ENCODE data around the gene LSM3.

The LSM3 gene

DNA sequence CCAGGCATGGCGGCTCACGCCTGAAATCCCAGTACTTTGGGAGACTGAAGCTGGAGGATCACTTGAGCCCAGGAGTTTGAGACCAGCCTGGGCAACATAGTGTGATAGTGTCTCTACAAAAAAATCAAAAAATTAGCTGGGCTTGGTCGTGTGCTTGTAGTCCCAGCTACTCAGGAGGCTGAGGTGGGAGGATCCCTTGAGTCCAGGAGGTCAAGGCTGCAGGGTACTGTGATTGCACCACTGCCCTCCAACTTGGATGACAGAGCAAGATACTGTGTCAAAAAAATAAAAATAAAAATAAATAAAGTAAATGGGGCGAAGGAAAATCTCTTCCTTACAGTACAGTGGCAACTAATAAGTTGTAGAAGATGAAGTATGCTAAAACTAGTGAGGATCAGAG, 29.6 kb downstream of the LSM3 start:
- Histone ChIP-seq H3K9ac (ENCODE audit: low read depth, low read length) (no peak overlapping the region), H3K36me3 (ENCODE audit: insufficient read depth, low read length) (no peaks in the 10 kb centered on the region), H3K4me1 (ENCODE audit: insufficient read depth, low read length) (peaks cover 24% of the 10 kb centered on the region), H3K9me3 (ENCODE audit: control insufficient read depth, insufficient read depth, low read length) (no peaks in the 10 kb centered on the region)

DNA sequence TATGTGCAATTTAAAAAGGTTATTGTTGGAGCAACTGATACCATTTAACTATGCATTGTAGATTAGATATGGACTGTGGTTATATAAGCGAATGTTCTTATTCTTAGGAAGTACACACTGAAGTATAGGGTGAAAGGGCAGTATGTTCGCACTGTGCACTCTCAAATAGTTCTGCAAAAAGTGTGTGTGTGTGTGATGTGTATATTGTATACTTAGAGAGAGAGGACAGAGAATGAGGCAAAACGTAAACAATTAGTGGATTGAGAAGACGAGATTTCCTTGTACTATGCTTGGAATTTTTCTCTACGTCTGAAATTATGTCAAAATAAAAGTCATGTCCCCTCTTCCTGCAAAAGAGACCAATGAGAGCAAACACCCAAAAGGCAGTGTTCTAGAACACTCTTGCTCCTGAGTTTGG, 30.4 kb downstream of the LSM3 start:
- Histone ChIP-seq H3K4me1 (ENCODE audit: insufficient read depth, low read length) (peaks cover 19% of the 10 kb centered on the region), H3K9me3 (ENCODE audit: control insufficient read depth, insufficient read depth, low read length) (no peaks in the 10 kb centered on the region), H3K36me3 (ENCODE audit: insufficient read depth, low read length) (no peaks in the 10 kb centered on the region), H3K9ac (ENCODE audit: low read depth, low read length) (no peak overlapping the region)

DNA sequence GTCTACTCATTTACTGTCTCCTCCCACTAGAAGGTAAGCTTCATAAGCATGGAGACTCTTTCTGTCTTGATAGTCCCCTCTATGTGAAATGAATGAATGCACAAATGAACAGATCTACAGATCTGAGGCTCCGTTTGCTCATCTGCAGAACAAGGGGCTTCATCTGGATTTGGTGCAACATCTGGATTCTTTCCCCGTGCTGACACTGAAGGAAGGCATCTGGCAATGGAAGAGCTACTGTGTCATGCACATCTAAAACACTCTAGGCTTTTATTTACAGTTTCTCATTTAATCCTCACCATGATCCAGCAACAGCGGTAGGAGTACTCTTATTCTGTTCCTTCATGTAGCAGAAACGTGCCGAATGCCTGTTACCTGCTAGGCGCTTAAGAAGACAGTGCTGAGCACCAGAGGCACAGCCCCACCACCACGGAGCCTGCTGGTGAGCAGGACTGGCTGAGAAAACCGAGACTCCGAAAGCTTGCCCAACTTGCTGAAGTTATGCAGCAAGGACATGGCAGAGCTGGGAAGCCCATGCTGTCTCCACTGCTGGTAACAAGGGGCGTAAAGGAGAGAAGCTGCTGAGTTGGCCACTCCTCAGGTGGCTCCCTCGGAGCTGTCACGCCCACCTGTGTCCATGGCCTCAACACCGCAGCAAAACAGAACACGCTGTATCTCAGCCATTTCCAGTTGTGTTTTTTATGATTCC, 31.1 kb downstream of the LSM3 start:
- H3K9me3 ChIP-seq (ENCODE audit: control insufficient read depth, insufficient read depth, low read length) = no peaks in the 10 kb centered on the region
- peaks cover 18% of the 10 kb centered on the region for H3K4me1 ChIP-seq (ENCODE audit: insufficient read depth, low read length)
- no peak overlapping the region for H3K9ac ChIP-seq (ENCODE audit: low read depth, low read length)
- no peaks in the 10 kb centered on the region for H3K36me3 ChIP-seq (ENCODE audit: insufficient read depth, low read length)

DNA sequence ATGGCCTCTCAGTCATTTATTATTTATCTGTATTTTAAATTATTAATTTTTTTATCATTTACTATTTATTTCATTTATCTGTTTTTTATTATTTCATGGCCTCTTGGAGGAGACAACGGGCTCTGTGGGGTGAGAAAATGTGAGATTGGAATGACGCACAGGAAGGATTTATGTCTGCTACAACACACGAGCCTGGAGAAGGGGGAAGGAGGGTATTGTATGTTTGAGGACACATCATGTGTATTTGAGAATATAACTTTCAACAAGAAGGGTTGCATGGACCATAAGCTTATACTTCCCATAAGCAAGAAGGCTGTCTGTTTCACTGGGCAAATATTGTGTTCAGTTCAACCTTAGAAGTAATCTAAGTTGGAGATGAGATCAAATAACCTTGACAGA, 31.7 kb downstream of the LSM3 start:
- H3K9me3 ChIP-seq (ENCODE audit: control insufficient read depth, insufficient read depth, low read length) = no peaks in the 10 kb centered on the region
- no peak overlapping the region for H3K9ac ChIP-seq (ENCODE audit: low read depth, low read length)
- no peaks in the 10 kb centered on the region for H3K36me3 ChIP-seq (ENCODE audit: insufficient read depth, low read length)
- H3K4me1 ChIP-seq (ENCODE audit: insufficient read depth, low read length) = peaks cover 18% of the 10 kb centered on the region

DNA sequence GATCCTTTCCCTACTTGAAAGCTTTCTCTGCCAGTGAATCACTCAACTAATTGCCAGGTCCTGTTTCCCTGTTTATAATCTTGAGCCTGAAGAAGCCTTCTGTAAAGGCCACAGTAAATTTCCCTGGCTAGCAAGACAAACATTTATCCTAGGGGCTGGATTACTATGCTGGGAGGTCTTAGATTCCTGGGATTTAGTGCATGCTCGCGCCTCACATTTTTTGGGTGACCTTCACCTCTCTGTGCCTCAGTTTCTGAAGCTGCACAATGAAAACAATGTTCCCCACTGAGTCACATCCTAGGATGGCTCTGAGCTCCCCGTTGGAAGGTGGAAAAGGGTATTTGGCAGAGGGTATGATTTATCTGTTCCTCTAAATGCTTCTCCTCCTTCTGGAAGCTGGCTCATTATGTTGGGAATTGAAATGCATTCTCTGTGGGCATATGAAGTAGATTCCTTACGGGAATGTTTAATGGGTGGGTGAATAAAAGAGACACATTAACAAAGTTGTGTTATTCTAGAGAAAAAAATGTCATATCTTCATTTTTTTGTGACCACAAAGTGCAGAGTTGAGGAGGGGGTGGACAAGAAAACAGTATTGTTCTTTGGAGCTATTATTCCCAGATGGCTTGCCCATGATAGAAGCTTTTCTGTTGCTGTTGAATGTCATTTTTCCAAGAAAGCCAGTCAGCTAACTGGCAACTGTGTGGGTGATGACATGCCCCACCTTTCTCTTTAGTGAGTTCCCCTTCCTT, 32.4 kb downstream of the LSM3 start:
- Histone ChIP-seq H3K9ac (ENCODE audit: low read depth, low read length) (no peak overlapping the region), H3K9me3 (ENCODE audit: control insufficient read depth, insufficient read depth, low read length) (no peaks in the 10 kb centered on the region), H3K36me3 (ENCODE audit: insufficient read depth, low read length) (no peaks in the 10 kb centered on the region), H3K4me1 (ENCODE audit: insufficient read depth, low read length) (peaks cover 18% of the 10 kb centered on the region)

DNA sequence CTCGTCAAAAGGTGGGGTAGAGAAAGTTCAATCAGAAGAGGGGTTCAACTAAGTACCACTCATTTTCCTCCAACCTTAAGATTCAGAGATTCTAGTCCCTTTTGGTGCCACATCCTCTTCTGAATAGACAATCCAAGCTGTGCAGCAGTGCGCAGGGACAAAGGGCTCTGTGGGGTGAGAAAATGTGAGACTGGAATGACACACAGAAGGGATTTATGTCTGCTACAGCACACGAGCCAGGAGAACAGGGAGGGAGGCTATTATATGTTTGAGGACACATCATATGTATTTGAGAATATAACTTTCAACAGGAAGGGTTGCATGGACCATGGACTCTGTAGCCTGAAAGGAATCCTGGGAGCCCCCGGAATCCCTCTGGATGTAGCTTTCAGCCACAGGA, 33.0 kb downstream of the LSM3 start:
- Histone ChIP-seq H3K4me1 (ENCODE audit: insufficient read depth, low read length) (peaks cover 18% of the 10 kb centered on the region), H3K9ac (ENCODE audit: low read depth, low read length) (no peak overlapping the region), H3K36me3 (ENCODE audit: insufficient read depth, low read length) (no peaks in the 10 kb centered on the region), H3K9me3 (ENCODE audit: control insufficient read depth, insufficient read depth, low read length) (no peaks in the 10 kb centered on the region)

DNA sequence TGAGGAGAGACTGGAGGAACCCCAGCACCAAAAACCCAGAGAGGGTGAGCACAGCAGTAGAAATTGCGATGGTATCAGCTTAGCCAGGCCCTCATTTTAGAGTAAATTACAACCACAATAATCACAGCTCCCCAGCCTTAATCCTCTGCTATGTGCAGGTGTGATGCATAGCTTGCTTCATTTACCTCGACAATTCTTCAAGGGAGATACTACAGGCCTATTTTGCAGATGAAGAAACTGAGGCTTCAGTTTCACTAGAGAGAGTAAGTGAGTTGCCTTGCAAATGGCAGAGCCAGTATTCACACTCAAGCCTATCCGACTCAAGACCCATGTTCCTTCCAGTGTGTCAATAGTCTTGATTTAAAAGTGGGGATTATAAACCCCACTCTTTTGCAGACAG, 33.4 kb downstream of the LSM3 start:
- no peak overlapping the region for H3K9ac ChIP-seq (ENCODE audit: low read depth, low read length)

DNA sequence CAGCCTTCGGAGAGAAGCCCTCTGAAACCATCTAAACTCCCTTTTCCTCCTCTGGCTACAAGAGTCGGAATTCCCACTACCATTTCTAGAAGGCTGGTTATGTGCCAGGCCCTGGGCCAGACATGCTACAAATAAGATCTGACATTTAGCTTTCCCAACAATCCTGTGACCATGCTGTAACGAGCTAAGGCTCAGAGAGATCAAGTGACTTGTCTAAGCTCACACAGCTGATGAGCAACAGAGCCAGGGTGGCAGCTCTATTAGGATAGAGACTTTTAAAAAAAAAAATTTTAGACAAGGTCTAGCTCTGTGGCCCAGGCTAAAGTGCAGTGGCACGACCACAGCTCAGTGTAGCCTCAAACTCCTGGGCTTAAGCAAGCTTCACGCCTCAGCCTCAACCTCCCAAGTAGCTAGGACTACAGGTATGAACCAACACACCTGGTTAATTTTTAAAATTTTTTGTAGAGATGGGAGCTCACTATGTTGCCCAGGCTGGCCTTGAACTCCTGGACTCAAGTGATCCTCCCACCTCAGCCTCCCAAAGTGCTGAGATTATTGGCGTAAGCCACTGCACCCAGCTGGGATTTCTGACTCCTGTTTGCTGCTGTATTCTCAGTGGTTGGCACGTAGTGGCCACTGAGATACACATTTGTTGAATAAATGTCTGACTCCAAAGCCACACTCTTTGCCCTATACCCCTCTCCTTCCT, 34.6 kb downstream of the LSM3 start:
- Histone ChIP-seq H3K36me3 (ENCODE audit: insufficient read depth, low read length) (no peaks in the 10 kb centered on the region), H3K9me3 (ENCODE audit: control insufficient read depth, insufficient read depth, low read length) (no peaks in the 10 kb centered on the region; the same call in 1 of the 2 replicates), H3K9ac (ENCODE audit: low read depth, low read length) (no peak overlapping the region), H3K4me1 (ENCODE audit: insufficient read depth, low read length) (peaks cover 18% of the 10 kb centered on the region)

More for the DNA sequence above, 33.4 kb downstream of the LSM3 start:
- no peaks in the 10 kb centered on the region for H3K9me3 ChIP-seq (ENCODE audit: control insufficient read depth, insufficient read depth, low read length)
- H3K36me3 ChIP-seq (ENCODE audit: insufficient read depth, low read length) = no peaks in the 10 kb centered on the region
- H3K4me1 ChIP-seq (ENCODE audit: insufficient read depth, low read length) = peaks cover 18% of the 10 kb centered on the region

DNA sequence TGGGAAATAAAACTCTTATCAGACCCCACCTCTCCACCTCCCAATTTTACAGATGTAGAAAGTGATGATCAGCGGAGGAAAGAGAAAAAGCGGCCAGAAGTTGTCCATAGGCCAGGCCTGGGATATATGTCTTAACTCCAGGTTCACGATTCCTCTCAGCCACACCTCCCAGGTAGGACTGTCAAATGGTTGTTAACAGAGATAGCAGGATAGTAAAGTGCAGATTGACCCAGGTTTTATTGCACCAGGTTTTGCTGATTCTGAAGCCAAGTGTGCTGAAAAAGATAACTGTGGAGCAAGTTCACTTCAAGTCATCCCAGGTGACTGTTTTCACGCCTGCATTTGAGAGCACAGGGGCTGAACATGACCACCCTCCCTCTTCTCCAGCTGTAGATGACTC, 36.1 kb downstream of the LSM3 start:
- Histone ChIP-seq H3K36me3 (ENCODE audit: insufficient read depth, low read length) (no peaks in the 10 kb centered on the region), H3K9ac (ENCODE audit: low read depth, low read length) (no peak overlapping the region), H3K9me3 (ENCODE audit: control insufficient read depth, insufficient read depth, low read length) (peaks cover 4% of the 10 kb centered on the region), H3K4me1 (ENCODE audit: insufficient read depth, low read length) (peaks cover 15% of the 10 kb centered on the region)

DNA sequence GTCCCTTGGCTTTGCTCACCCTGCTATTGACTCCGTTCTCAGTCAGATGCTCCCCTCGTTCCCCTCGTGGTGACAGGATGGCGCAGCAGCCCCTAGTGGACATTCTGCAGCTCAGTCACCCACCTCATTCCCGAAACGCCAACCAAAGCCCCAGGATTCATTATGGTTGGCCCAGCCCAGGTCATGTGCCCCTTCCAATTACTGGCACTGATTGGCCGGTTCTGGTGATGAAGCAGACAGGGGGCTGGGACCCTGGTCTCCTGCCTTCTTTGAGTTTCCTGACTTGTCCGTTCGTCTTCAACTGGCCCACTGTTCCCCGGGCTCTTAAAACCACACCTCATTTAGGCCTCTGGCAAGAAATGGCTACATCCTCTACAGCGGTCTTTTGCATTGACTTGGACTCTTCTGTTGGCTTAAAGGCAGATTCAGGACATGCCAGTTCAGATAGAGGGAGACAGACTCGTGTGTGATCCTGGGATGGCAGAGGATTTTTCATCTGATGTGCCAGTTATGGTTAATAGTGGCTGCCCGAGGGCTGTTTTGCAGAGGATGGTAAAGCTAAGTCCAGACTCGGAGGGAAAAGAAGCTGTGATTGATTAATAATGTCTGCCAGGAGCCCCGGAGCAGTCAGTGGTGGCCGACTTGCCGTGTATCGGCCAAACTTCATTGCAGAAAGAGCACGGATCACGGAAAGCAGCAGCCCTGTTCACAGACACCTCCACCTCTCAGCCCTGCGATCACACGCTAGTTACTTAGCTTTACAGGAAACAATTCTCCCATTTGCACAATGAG, 37.8 kb downstream of the LSM3 start:
- peaks cover 10% of the 10 kb centered on the region for H3K9me3 ChIP-seq (ENCODE audit: control insufficient read depth, insufficient read depth, low read length)
- H3K36me3 ChIP-seq (ENCODE audit: insufficient read depth, low read length) = no peaks in the 10 kb centered on the region
- no peaks in the 10 kb centered on the region for H3K4me1 ChIP-seq (ENCODE audit: insufficient read depth, low read length)
- peak overlapping the region; percentile 29; the same call in 1 of the 2 replicates for H3K9ac ChIP-seq (ENCODE audit: low read depth, low read length)

DNA sequence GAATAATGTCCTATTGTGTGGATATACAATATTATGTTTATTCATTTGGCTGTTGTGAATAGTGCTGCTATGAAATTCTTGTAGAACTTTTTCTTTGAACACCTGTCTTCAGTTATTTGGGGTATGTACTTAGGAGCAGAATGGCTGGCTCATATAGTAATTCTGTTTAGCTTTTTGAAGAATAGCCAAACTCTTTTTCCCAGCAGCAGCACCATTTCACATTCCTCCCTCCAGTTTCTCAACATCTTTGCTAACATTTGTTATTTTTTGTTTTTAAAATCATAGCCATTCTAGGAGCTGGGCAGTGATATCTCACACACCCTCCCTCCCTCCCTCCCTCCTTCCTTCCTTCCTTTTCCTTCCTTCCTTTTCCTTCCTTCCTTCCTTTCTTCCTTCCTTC, 39.7 kb downstream of the LSM3 start:
- H3K4me1 ChIP-seq (ENCODE audit: insufficient read depth, low read length) = no peaks in the 10 kb centered on the region
- no peaks in the 10 kb centered on the region for H3K36me3 ChIP-seq (ENCODE audit: insufficient read depth, low read length)
- H3K9me3 ChIP-seq (ENCODE audit: control insufficient read depth, insufficient read depth, low read length) = peaks cover 13% of the 10 kb centered on the region
- no peak overlapping the region for H3K9ac ChIP-seq (ENCODE audit: low read depth, low read length)

DNA sequence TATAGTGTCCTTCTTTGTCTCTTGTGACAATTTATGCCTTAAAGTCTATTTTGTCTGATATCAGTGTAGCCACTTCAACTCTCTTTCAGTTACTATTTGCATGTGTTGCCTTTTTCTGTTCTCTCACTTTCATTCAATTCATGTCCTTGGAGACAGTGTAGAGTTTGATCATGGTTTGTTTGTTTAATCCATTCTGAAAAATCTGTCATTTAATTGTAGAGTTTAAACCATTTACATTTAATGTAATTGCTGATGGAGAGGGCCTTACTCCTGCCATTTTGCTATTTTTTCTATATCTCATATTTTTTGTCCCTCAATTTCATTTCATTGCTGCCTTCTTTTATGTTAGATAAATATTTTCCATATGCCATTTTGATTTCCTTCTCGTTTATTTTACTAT, 42.3 kb downstream of the LSM3 start:
- Histone ChIP-seq H3K9me3 (ENCODE audit: control insufficient read depth, insufficient read depth, low read length) (peaks cover 13% of the 10 kb centered on the region), H3K36me3 (ENCODE audit: insufficient read depth, low read length) (no peaks in the 10 kb centered on the region), H3K4me1 (ENCODE audit: insufficient read depth, low read length) (no peaks in the 10 kb centered on the region; the same call in 1 of the 2 replicates), H3K9ac (ENCODE audit: low read depth, low read length) (no peak overlapping the region)

DNA sequence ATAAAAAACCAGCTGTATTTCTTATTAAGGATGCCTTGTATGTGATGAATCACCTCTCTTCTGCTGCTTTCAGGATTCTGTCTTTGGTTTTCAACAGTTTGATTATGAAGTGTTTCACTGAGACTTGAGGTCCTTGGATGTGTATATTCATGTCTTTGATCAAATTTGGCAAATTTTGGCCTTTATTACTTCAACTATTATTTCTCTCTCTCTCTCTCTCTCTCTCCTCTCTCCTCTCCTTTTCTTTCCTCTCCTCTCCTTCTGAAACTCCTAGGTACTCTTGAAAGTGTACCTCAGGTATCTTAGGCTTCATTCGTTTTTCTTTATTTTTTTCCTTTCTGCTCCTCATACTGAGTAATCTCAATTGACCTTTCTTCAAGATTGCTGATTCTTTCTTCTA, 43.3 kb downstream of the LSM3 start:
- no peaks in the 10 kb centered on the region; the same call in 1 of the 2 replicates for H3K4me1 ChIP-seq (ENCODE audit: insufficient read depth, low read length)
- no peaks in the 10 kb centered on the region for H3K36me3 ChIP-seq (ENCODE audit: insufficient read depth, low read length)
- no peak overlapping the region for H3K9ac ChIP-seq (ENCODE audit: low read depth, low read length)
- peaks cover 13% of the 10 kb centered on the region for H3K9me3 ChIP-seq (ENCODE audit: control insufficient read depth, insufficient read depth, low read length)

DNA sequence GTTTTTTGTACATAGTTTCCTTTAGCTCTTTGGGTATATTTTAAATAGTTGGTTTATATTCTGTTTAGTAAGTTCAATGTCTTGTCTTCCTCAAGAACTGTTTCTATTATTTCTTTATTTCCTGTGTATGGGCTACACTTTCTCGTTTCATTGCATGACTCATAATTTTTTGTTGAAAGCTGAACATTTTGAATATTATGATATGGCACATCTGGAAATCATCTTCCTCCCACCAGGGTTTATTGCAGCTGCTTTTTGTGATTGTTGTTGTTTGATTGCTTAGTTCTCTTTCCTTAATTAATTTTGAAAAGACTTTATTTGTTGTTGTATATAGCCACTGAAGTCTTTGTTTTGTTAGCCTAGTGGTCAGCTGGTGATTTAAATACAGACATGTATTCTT, 43.8 kb downstream of the LSM3 start:
- no peaks in the 10 kb centered on the region; the same call in 1 of the 2 replicates for H3K4me1 ChIP-seq (ENCODE audit: insufficient read depth, low read length)
- H3K36me3 ChIP-seq (ENCODE audit: insufficient read depth, low read length) = no peaks in the 10 kb centered on the region
- no peak overlapping the region for H3K9ac ChIP-seq (ENCODE audit: low read depth, low read length)
- H3K9me3 ChIP-seq (ENCODE audit: control insufficient read depth, insufficient read depth, low read length) = peaks cover 13% of the 10 kb centered on the region
